Osteoblast (primary cell): Measurements from ENCODE around the gene CYP2C19. TPM values are rescaled to one million over a fixed set of nuclear protein-coding genes. Genes with fewer than 3 reads are reported as not detected.

Experiments used
- DNase-seq: peaks from one replicate; pipeline ENCODE4 v3.0.0; 2011; ENCODE audit warnings: low spot score, mixed read lengths; ENCODE audit not compliant: insufficient read length; ENCODE audit errors: missing footprints
- H2AFZ ChIP-seq: 2 replicates; pipeline ENCODE4 v1.6.0; 2011; ENCODE audit warnings: mild to moderate bottlenecking, low read length
- H3K27ac ChIP-seq: 2 replicates; pipeline ENCODE4 v1.5.1; 2011; ENCODE audit warnings: mild to moderate bottlenecking, low read depth, low read length, moderate library complexity
- H3K27me3 ChIP-seq: 2 replicates; pipeline ENCODE4 v1.6.0; 2012; ENCODE audit warnings: mild to moderate bottlenecking, control low read depth, inconsistent platforms, low read length, moderate library complexity; ENCODE audit not compliant: insufficient read depth
- H3K36me3 ChIP-seq: 2 replicates; pipeline ENCODE4 v1.5.1; 2011; ENCODE audit warnings: mild to moderate bottlenecking, low read length, control low read depth, moderate library complexity; ENCODE audit not compliant: insufficient read depth
- H3K4me1 ChIP-seq: 2 replicates; pipeline ENCODE4 v1.5.1; 2011; ENCODE audit warnings: mild to moderate bottlenecking, low read length, control low read depth, moderate library complexity; ENCODE audit not compliant: insufficient read depth
- H3K4me2 ChIP-seq: 2 replicates; pipeline ENCODE4 v1.6.0; 2011; ENCODE audit warnings: mild to moderate bottlenecking, low read length; ENCODE audit not compliant: insufficient read depth
- H3K4me3 ChIP-seq: fragments of 200-600 bp; sonication (generic); 3 replicates; pipeline ENCODE4 v1.5.1; 2012; ENCODE audit warnings: mild to moderate bottlenecking, low read length, inconsistent platforms; ENCODE audit not compliant: insufficient read depth
- H3K79me2 ChIP-seq: 2 replicates; pipeline ENCODE4 v1.6.0; 2012; ENCODE audit warnings: mild to moderate bottlenecking, low read length, control low read depth, inconsistent platforms; ENCODE audit not compliant: insufficient read depth
- H3K9me3 ChIP-seq: 2 replicates; pipeline ENCODE4 v1.5.1; 2011; ENCODE audit warnings: low read depth, low read length, control low read depth
- H4K20me1 ChIP-seq: 2 replicates; pipeline ENCODE4 v1.6.0; 2012; ENCODE audit warnings: mild to moderate bottlenecking, low read length, control low read depth; ENCODE audit not compliant: insufficient read depth
- CTCF ChIP-seq: IDR thresholded peaks from 2 replicates; pipeline ENCODE4 v1.5.1; 2011; ENCODE audit warnings: mild to moderate bottlenecking, low read depth, low read length, moderate library complexity; ENCODE audit errors: extremely low read depth
- total RNA-seq: library from RNA; depleted of rRNA; stranded (reverse); fragments of >200 nt; gene quantifications from 2 replicates; pipeline ENCODE4 v1.2.3, GENCODE V29; 2012

Gene CYP2C19
- total RNA-seq: not detected in 2 replicates

- H2AFZ ChIP-seq: no peak within 1 kb of the TSS
- TF ChIP-seq CTCF: no peak
These were observed at the start of gene CYP2C19 for GRCh38 chr10:94762393-94762792. TSS of gene CYP2C19 (plus strand) at chr10:94762681. CDS start at chr10:94762706, 25 bp downstream.

GRCh38 chr10:94725871-94726270, 36.6 kb upstream of the CYP2C19 start:
- no peak overlapping the region for H2AFZ ChIP-seq
- no peaks in the 10 kb centered on the region for H3K27me3 ChIP-seq
- no peaks in the 10 kb centered on the region for H3K79me2 ChIP-seq
- DNase-seq: no peak
- no peaks in the 10 kb centered on the region for H3K36me3 ChIP-seq
- no peak overlapping the region for H3K4me3 ChIP-seq
- no peaks in the 10 kb centered on the region for H3K9me3 ChIP-seq
- no peak overlapping the region for H3K4me2 ChIP-seq
- no peaks in the 10 kb centered on the region for H3K4me1 ChIP-seq
- TF ChIP-seq CTCF: no peak
- H4K20me1 ChIP-seq: no peaks in the 10 kb centered on the region
- H3K27ac ChIP-seq: no peak overlapping the region

More at GRCh38 chr10:94762393-94762792, at the start of gene CYP2C19:
- H3K9me3 ChIP-seq: no peaks in the 10 kb centered on the region
- H3K36me3 ChIP-seq: no peaks in the 10 kb centered on the region
- H3K4me2 ChIP-seq: no peak within 1 kb of the TSS
- H4K20me1 ChIP-seq: no peaks in the 10 kb centered on the region
- H3K4me3 ChIP-seq: no peak within 1 kb of the TSS
- H3K27me3 ChIP-seq: no peaks in the 10 kb centered on the region
- H3K79me2 ChIP-seq: no peaks in the 10 kb centered on the region
- H3K4me1 ChIP-seq: no peaks in the 10 kb centered on the region
- no peak for DNase-seq
- no peak within 1 kb of the TSS for H3K27ac ChIP-seq

GRCh38 chr10:94735197-94735596, 27.3 kb upstream of the CYP2C19 start:
- no peak for TF ChIP-seq CTCF
- DNase-seq: no peak
- Histone ChIP-seq H4K20me1 (no peaks in the 10 kb centered on the region), H2AFZ (no peak overlapping the region), H3K4me1 (no peaks in the 10 kb centered on the region), H3K27ac (no peak overlapping the region), H3K4me2 (no peak overlapping the region), H3K36me3 (no peaks in the 10 kb centered on the region), H3K27me3 (no peaks in the 10 kb centered on the region), H3K9me3 (no peaks in the 10 kb centered on the region), H3K4me3 (no peak overlapping the region), H3K79me2 (no peaks in the 10 kb centered on the region)

GRCh38 chr10:94738588-94738987, 23.9 kb upstream of the CYP2C19 start:
- no peak for TF ChIP-seq CTCF
- no peaks in the 10 kb centered on the region for H3K36me3 ChIP-seq
- H3K4me1 ChIP-seq: no peaks in the 10 kb centered on the region

More at GRCh38 chr10:94738588-94738987, 23.9 kb upstream of the CYP2C19 start:
- H3K79me2 ChIP-seq: no peaks in the 10 kb centered on the region
- no peak overlapping the region for H3K27ac ChIP-seq
- no peaks in the 10 kb centered on the region for H3K9me3 ChIP-seq
- H3K27me3 ChIP-seq: no peaks in the 10 kb centered on the region
- H2AFZ ChIP-seq: no peak overlapping the region
- no peak overlapping the region for H3K4me2 ChIP-seq
- H4K20me1 ChIP-seq: no peaks in the 10 kb centered on the region
- no peak overlapping the region for H3K4me3 ChIP-seq
- no peak for DNase-seq
